Immature natural killer cell (primary cell): ENCODE results near the gene MAPKAP1. TPM values are rescaled to one million over a fixed set of nuclear protein-coding genes. Genes with fewer than 3 reads are reported as not detected.

Experiments used
- DNase-seq, 3 donors: peaks; one replicate each; pipeline ENCODE4 v3.0.0; 2022; ENCODE audit warnings: mixed read lengths in 1 of 3
- H3K27ac Mint-ChIP-seq, 6 donors: one replicate each; pipeline ENCODE4 v1.8.0; 2020; ENCODE audit warnings: mixed read lengths in 6 of 6, mild to moderate bottlenecking in 5 of 6, inconsistent platforms in 4 of 6, moderate library complexity in 3 of 6
- H3K27me3 Mint-ChIP-seq, 3 donors: one replicate each; pipeline ENCODE4 v1.8.0; 2020 to 2021; ENCODE audit warnings: low read depth in 3 of 3, mild to moderate bottlenecking in 3 of 3, mixed read lengths in 3 of 3, moderate library complexity in 3 of 3, inconsistent platforms in 1 of 3
- H3K36me3 Mint-ChIP-seq, 3 donors: one replicate each; pipeline ENCODE4 v1.8.0; 2020; ENCODE audit warnings: mixed read lengths in 3 of 3, inconsistent platforms in 2 of 3, mild to moderate bottlenecking in 2 of 3
- H3K4me1 Mint-ChIP-seq, 2 donors: one replicate each; pipeline ENCODE4 v1.8.0; 2020; ENCODE audit warnings: inconsistent platforms in 2 of 2, mild to moderate bottlenecking in 2 of 2, mixed read lengths in 2 of 2, moderate library complexity in 1 of 2
- H3K4me3 Mint-ChIP-seq, 5 donors: one replicate each; pipeline ENCODE4 v1.8.0; 2020; ENCODE audit warnings: mild to moderate bottlenecking in 5 of 5, mixed read lengths in 5 of 5, inconsistent platforms in 3 of 5, moderate library complexity in 3 of 5
- H3K9me3 Mint-ChIP-seq, 6 donors: one replicate each; pipeline ENCODE4 v1.8.0; 2020; ENCODE audit warnings: mild to moderate bottlenecking in 6 of 6, mixed read lengths in 6 of 6, inconsistent platforms in 4 of 6, moderate library complexity in 3 of 6
- polyA plus RNA-seq, 3 donors: library from polyadenylated mRNA; unstranded; fragments of 300-500 nt; fragmentation: Illumina TruSeq; gene quantifications; one replicate each; pipeline ENCODE4 v1.2.3, GENCODE V29; 2021

MAPKAP1 gene
- polyA plus RNA-seq: 10 to 100 TPM; 56.9 to 75.1 (median 59.3) TPM

- no peaks in the 10 kb centered on the region for H3K36me3 Mint-ChIP-seq
- peak within 1 kb of the TSS; percentile 61 to 89 (median 88) for H3K27ac Mint-ChIP-seq
- peak within 1 kb of the TSS; percentile 87 to 92 (median 88) for H3K4me3 Mint-ChIP-seq
- H3K9me3 Mint-ChIP-seq: no peaks in the 10 kb centered on the region
- peak; percentile 89 to 90 (median 89) for DNase-seq
- peaks cover 0 to 12% (median 0%) of the 10 kb centered on the region in 3 donors for H3K27me3 Mint-ChIP-seq
- peaks cover 38 to 40% of the 10 kb centered on the region in 2 donors for H3K4me1 Mint-ChIP-seq
Observed at GRCh38 chr9:125706651-125707471, at the start of gene MAPKAP1. Gene MAPKAP1, minus strand, starts transcription at chr9:125707208. Its CDS starts 34,634 bp downstream, at chr9:125672574.

GRCh38 chr9:125756518-125756917, 49.5 kb upstream of the MAPKAP1 start:
- Mint-ChIP-seq H3K4me1 (peaks cover 17 to 34% of the 10 kb centered on the region in 2 donors), H3K27me3 (no peaks in the 10 kb centered on the region), H3K9me3 (no peaks in the 10 kb centered on the region), H3K36me3 (peaks cover 0 to 5% (median 3%) of the 10 kb centered on the region in 3 donors), H3K27ac (no peak overlapping the region), H3K4me3 (no peak overlapping the region)
- DNase-seq: no peak

GRCh38 chr9:125755340-125755739, 48.3 kb upstream of the MAPKAP1 start:
- Mint-ChIP-seq H3K27me3 (no peaks in the 10 kb centered on the region), H3K4me1 (peaks cover 22 to 41% of the 10 kb centered on the region in 2 donors), H3K4me3 (no peak overlapping the region), H3K36me3 (peaks cover 0 to 5% (median 3%) of the 10 kb centered on the region in 3 donors), H3K9me3 (no peaks in the 10 kb centered on the region), H3K27ac (no peak overlapping the region)
- DNase-seq: no peak

GRCh38 chr9:125754096-125754495, 47.1 kb upstream of the MAPKAP1 start:
- no peaks in the 10 kb centered on the region for H3K9me3 Mint-ChIP-seq
- H3K4me1 Mint-ChIP-seq: peaks cover 18 to 42% of the 10 kb centered on the region in 2 donors
- no peak overlapping the region for H3K27ac Mint-ChIP-seq
- peaks cover 0 to 5% (median 3%) of the 10 kb centered on the region in 3 donors for H3K36me3 Mint-ChIP-seq
- no peak overlapping the region for H3K4me3 Mint-ChIP-seq
- no peak for DNase-seq
- H3K27me3 Mint-ChIP-seq: peaks cover 0 to 4% (median 0%) of the 10 kb centered on the region in 3 donors

GRCh38 chr9:125752070-125752628, 45.1 kb upstream of the MAPKAP1 start:
- no peak for DNase-seq
- H3K27me3 Mint-ChIP-seq: peaks cover 3 to 9% (median 3%) of the 10 kb centered on the region in 3 donors
- no peak overlapping the region for H3K4me3 Mint-ChIP-seq
- peaks cover 0 to 5% (median 3%) of the 10 kb centered on the region in 3 donors for H3K36me3 Mint-ChIP-seq
- no peak overlapping the region for H3K27ac Mint-ChIP-seq
- H3K4me1 Mint-ChIP-seq: peaks cover 18 to 33% of the 10 kb centered on the region in 2 donors
- H3K9me3 Mint-ChIP-seq: no peaks in the 10 kb centered on the region

GRCh38 chr9:125750627-125751011, 43.6 kb upstream of the MAPKAP1 start:
- Mint-ChIP-seq H3K36me3 (peaks cover 0 to 3% (median 0%) of the 10 kb centered on the region in 3 donors), H3K27me3 (peaks cover 9 to 13% (median 9%) of the 10 kb centered on the region in 3 donors), H3K9me3 (no peaks in the 10 kb centered on the region), H3K4me1 (peaks cover 20 to 37% of the 10 kb centered on the region in 2 donors), H3K4me3 (peak overlapping the region in 2 of 5 donors; percentile 2 to 3), H3K27ac (no peak overlapping the region)
- DNase-seq: no peak

GRCh38 chr9:125749951-125750626, 43.1 kb upstream of the MAPKAP1 start:
- H3K9me3 Mint-ChIP-seq: no peaks in the 10 kb centered on the region
- peak overlapping the region in 1 of 6 donors; percentile 58 for H3K27ac Mint-ChIP-seq
- H3K4me1 Mint-ChIP-seq: peaks cover 23 to 43% of the 10 kb centered on the region in 2 donors
- H3K27me3 Mint-ChIP-seq: peaks cover 9 to 15% (median 9%) of the 10 kb centered on the region in 3 donors
- H3K4me3 Mint-ChIP-seq: peak overlapping the region in 3 of 5 donors; percentile 56 to 91 (median 80)
- no peak for DNase-seq
- H3K36me3 Mint-ChIP-seq: peaks cover 0 to 3% (median 0%) of the 10 kb centered on the region in 3 donors

- Mint-ChIP-seq H3K4me3 (peak overlapping the region; percentile 91 to 96 (median 94)), H3K9me3 (no peaks in the 10 kb centered on the region), H3K27ac (peak overlapping the region in 4 of 6 donors; percentile 45 to 83 (median 69)), H3K27me3 (peaks cover 9 to 15% (median 9%) of the 10 kb centered on the region in 3 donors), H3K36me3 (peaks cover 0 to 3% (median 0%) of the 10 kb centered on the region in 3 donors), H3K4me1 (peaks cover 23 to 48% of the 10 kb centered on the region in 2 donors)
- no peak for DNase-seq
Observed at GRCh38 chr9:125749287-125749935, 42.4 kb upstream of the MAPKAP1 start.

- peak overlapping the region; percentile 61 to 90 (median 85) for H3K27ac Mint-ChIP-seq
- H3K36me3 Mint-ChIP-seq: peaks cover 0 to 3% (median 0%) of the 10 kb centered on the region in 3 donors
- DNase-seq: peak in 1 of 3 donors; percentile 3
- peak overlapping the region; percentile 91 to 96 (median 94) for H3K4me3 Mint-ChIP-seq
- H3K9me3 Mint-ChIP-seq: no peaks in the 10 kb centered on the region
- H3K27me3 Mint-ChIP-seq: peaks cover 9 to 15% (median 9%) of the 10 kb centered on the region in 3 donors
- H3K4me1 Mint-ChIP-seq: peaks cover 23 to 48% of the 10 kb centered on the region in 2 donors
Observed at GRCh38 chr9:125748446-125749099, 41.6 kb upstream of the MAPKAP1 start.

GRCh38 chr9:125747765-125748445, 40.9 kb upstream of the MAPKAP1 start:
- H3K4me1 Mint-ChIP-seq: peaks cover 23 to 48% of the 10 kb centered on the region in 2 donors
- H3K27ac Mint-ChIP-seq: peak overlapping the region; percentile 61 to 90 (median 85)
- H3K36me3 Mint-ChIP-seq: no peaks in the 10 kb centered on the region
- no peaks in the 10 kb centered on the region for H3K9me3 Mint-ChIP-seq
- H3K27me3 Mint-ChIP-seq: peaks cover 9 to 15% (median 9%) of the 10 kb centered on the region in 3 donors
- peak overlapping the region; percentile 91 to 96 (median 94) for H3K4me3 Mint-ChIP-seq
- peak; percentile 33 to 43 (median 42) for DNase-seq

- H3K36me3 Mint-ChIP-seq: no peaks in the 10 kb centered on the region
- H3K27ac Mint-ChIP-seq: peak within 1 kb of the TSS; percentile 68 to 94 (median 90)
- no peaks in the 10 kb centered on the region for H3K9me3 Mint-ChIP-seq
- peaks cover 23 to 47% of the 10 kb centered on the region in 2 donors for H3K4me1 Mint-ChIP-seq
- peak; percentile 45 to 53 (median 49) for DNase-seq
- peak within 1 kb of the TSS; percentile 95 to 96 (median 95) for H3K4me3 Mint-ChIP-seq
- peaks cover 9 to 15% (median 12%) of the 10 kb centered on the region in 3 donors for H3K27me3 Mint-ChIP-seq
Observed at GRCh38 chr9:125747053-125747764, 40.2 kb upstream of the MAPKAP1 start, which contains the start of gene PBX3. Gene PBX3, plus strand, starts transcription at chr9:125747373.

GRCh38 chr9:125746774-125747052, 39.7 kb upstream of the MAPKAP1 start:
- DNase-seq: no peak
- Mint-ChIP-seq H3K27me3 (peaks cover 9 to 15% (median 14%) of the 10 kb centered on the region in 3 donors), H3K4me3 (peak overlapping the region in 2 of 5 donors; percentile 95 to 96), H3K27ac (no peak overlapping the region), H3K4me1 (peaks cover 23 to 43% of the 10 kb centered on the region in 2 donors), H3K9me3 (no peaks in the 10 kb centered on the region), H3K36me3 (no peaks in the 10 kb centered on the region)
